ENCODE results near the gene MUC13. TPM values are rescaled to one million over a fixed set of nuclear protein-coding genes. Genes with fewer than 3 reads are reported as not detected.

The MUC13 gene
- total and polyA plus RNA-seq, 2 donors from 2014 or later, result 1.9 to 6.4 TPM

DNA sequence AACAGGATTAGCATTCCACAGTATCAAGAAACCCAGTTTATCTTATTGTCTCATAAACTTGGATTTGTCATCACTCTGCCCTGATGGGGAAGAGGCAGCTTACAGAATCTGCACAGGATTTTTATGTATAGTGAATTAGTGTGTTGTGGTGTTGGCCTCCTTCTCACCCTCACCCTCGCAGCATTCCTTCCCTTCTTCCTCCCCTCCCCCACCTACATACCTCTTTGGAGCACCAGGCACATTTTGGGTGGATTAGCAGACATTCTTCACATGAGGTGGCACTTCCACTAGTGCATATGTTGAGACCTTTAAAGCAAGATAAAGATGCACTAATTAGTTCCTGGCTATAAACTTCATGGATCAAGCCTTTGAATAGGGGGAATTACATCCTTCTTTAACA, 61.3 kb downstream of the MUC13 start:
- Histone ChIP-seq H3K36me3 (ENCODE audit: control insufficient read depth in 2 of 3, insufficient read depth in 3 of 3, low read length in 3 of 3) (peaks cover 0 to 10% (median 2%) of the 10 kb centered on the region in 3 donors), H3K9me3 (ENCODE audit: control insufficient read depth in 2 of 3, insufficient read depth in 1 of 3, low read length in 3 of 3) (no peaks in the 10 kb centered on the region), H3K27me3 (ENCODE audit: control insufficient read depth, insufficient read depth, low read length) (no peaks in the 10 kb centered on the region), H3K9ac (ENCODE audit: low read length in 3 of 3) (no peak overlapping the region), H3K27ac (ENCODE audit: low read depth in 2 of 2, low read length in 2 of 2) (no peak overlapping the region), H3K4me1 (ENCODE audit: control insufficient read depth in 2 of 3, insufficient read depth in 2 of 3, low read depth in 1 of 3, low read length in 3 of 3) (peaks cover 0 to 12% (median 2%) of the 10 kb centered on the region in 3 donors), H3K4me3 (ENCODE audit: low read length in 3 of 3) (no peak overlapping the region)
- intact Hi-C loops (cut with DNase I), result no loop called here
- FAIRE-seq (no peak), DNase-seq (no peak)
- TF ChIP-seq, protein P1, sequence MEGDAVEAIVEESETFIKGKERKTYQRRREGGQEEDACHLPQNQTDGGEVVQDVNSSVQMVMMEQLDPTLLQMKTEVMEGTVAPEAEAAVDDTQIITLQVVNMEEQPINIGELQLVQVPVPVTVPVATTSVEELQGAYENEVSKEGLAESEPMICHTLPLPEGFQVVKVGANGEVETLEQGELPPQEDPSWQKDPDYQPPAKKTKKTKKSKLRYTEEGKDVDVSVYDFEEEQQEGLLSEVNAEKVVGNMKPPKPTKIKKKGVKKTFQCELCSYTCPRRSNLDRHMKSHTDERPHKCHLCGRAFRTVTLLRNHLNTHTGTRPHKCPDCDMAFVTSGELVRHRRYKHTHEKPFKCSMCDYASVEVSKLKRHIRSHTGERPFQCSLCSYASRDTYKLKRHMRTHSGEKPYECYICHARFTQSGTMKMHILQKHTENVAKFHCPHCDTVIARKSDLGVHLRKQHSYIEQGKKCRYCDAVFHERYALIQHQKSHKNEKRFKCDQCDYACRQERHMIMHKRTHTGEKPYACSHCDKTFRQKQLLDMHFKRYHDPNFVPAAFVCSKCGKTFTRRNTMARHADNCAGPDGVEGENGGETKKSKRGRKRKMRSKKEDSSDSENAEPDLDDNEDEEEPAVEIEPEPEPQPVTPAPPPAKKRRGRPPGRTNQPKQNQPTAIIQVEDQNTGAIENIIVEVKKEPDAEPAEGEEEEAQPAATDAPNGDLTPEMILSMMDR (IDR thresholded peaks at IDR 0.05; ENCODE audit: borderline replicate concordance, extremely low read depth, insufficient read depth), result no peak

DNA sequence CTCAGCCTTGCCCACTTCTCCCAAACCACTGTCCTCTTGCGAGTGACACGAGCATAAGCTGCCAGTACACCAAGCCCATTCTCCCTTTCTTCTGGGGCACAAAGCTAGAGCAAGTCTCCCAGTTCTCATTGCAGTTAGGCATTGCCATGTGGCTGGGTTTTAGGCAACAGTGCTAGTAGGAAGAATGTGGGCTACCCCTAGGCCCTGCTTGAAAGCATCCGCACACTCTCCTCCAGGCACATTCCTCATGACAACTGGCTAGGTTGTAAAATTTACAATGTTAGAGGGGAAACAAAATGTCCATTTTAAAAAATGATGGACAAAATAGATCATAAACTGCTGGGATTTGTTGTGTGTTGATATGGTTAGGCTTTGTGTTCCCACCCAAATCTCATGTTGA, 67.0 kb downstream of the MUC13 start:
- FAIRE-seq (no peak), DNase-seq (no peak)
- no peak overlapping the region for H3K27ac ChIP-seq (ENCODE audit: low read depth in 2 of 2, low read length in 2 of 2)

DNA sequence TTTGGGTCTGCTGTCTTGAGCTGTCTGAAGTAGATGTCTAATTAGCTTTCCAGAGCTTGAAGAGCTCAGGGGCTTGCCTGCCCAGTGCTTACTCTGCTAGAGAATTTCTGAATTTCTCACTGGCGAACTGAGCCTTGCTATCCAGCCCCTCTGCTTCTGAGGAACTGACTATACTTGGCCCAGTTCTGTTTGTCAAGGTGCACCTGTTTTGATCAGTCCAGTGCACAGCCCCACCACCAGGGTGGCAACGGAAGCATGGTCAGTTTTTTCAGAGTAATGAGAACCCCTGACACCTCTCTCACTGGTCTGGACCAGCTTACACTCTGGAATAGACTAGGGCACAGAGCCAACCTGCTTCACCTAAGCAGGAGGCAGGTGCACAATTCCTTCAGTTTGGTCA, 72.5 kb downstream of the MUC13 start:
- Histone ChIP-seq H3K27me3 (ENCODE audit: control insufficient read depth, insufficient read depth, low read length) (no peaks in the 10 kb centered on the region), H3K4me1 (ENCODE audit: control insufficient read depth in 2 of 3, insufficient read depth in 2 of 3, low read depth in 1 of 3, low read length in 3 of 3) (peaks cover 0 to 12% (median 11%) of the 10 kb centered on the region in 3 donors), H3K36me3 (ENCODE audit: control insufficient read depth in 2 of 3, insufficient read depth in 3 of 3, low read length in 3 of 3) (peaks cover 0 to 2% (median 0%) of the 10 kb centered on the region in 3 donors), H3K4me3 (ENCODE audit: low read length in 3 of 3) (no peak overlapping the region), H3K27ac (ENCODE audit: low read depth in 2 of 2, low read length in 2 of 2) (peak overlapping the region; percentile 48 to 70), H3K9me3 (ENCODE audit: control insufficient read depth in 2 of 3, insufficient read depth in 1 of 3, low read length in 3 of 3) (no peaks in the 10 kb centered on the region), H3K9ac (ENCODE audit: low read length in 3 of 3) (peak overlapping the region in 1 of 3 donors; percentile 16)
- TF ChIP-seq, protein P1 (IDR thresholded peaks at IDR 0.05; ENCODE audit: borderline replicate concordance, extremely low read depth, insufficient read depth), result peak; percentile 14
- intact Hi-C loops (cut with DNase I), result no loop called here
- DNase-seq (no peak), FAIRE-seq (no peak)

More for the DNA sequence above, 67.0 kb downstream of the MUC13 start:
- TF ChIP-seq, protein P1 (IDR thresholded peaks at IDR 0.05; ENCODE audit: borderline replicate concordance, extremely low read depth, insufficient read depth), result no peak
- Histone ChIP-seq H3K4me1 (ENCODE audit: control insufficient read depth in 2 of 3, insufficient read depth in 2 of 3, low read depth in 1 of 3, low read length in 3 of 3) (no peaks in the 10 kb centered on the region), H3K9me3 (ENCODE audit: control insufficient read depth in 2 of 3, insufficient read depth in 1 of 3, low read length in 3 of 3) (no peaks in the 10 kb centered on the region), H3K27me3 (ENCODE audit: control insufficient read depth, insufficient read depth, low read length) (no peaks in the 10 kb centered on the region), H3K9ac (ENCODE audit: low read length in 3 of 3) (no peak overlapping the region), H3K36me3 (ENCODE audit: control insufficient read depth in 2 of 3, insufficient read depth in 3 of 3, low read length in 3 of 3) (peaks cover 0 to 15% (median 2%) of the 10 kb centered on the region in 3 donors), H3K4me3 (ENCODE audit: low read length in 3 of 3) (no peak overlapping the region)
- intact Hi-C loops (cut with DNase I), result no loop called here

DNA sequence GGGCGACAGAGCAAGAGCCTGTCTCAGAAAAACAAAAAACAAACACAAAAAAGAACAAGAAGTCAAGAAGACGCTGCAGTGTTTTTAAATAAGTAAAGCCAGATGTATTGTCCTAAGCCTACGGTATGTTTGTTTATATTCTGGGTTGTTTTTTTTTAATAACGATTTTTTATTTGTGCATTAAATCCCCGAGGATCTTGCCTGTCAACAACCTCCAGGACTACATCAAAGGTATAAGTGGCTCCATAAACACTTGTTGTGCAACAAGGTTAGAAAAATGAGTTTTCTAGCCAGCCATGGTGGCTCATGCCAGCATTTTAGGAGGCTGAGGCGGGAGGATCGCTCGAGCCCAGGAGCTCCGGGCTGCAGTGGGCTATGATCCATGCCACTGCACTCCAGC, 73.5 kb downstream of the MUC13 start:
- peak overlapping the region; percentile 63 to 70 for H3K27ac ChIP-seq (ENCODE audit: low read depth in 2 of 2, low read length in 2 of 2)
- no peaks in the 10 kb centered on the region for H3K9me3 ChIP-seq (ENCODE audit: control insufficient read depth in 2 of 3, insufficient read depth in 1 of 3, low read length in 3 of 3)
- no peak overlapping the region for H3K4me3 ChIP-seq (ENCODE audit: low read length in 3 of 3)
- TF ChIP-seq, protein P1 (IDR thresholded peaks at IDR 0.05; ENCODE audit: borderline replicate concordance, extremely low read depth, insufficient read depth), result no peak
- no peak for FAIRE-seq
- intact Hi-C loops (cut with DNase I), result no loop called here
- H3K9ac ChIP-seq (ENCODE audit: low read length in 3 of 3), result no peak overlapping the region
- peaks cover 0 to 12% (median 11%) of the 10 kb centered on the region in 3 donors for H3K4me1 ChIP-seq (ENCODE audit: control insufficient read depth in 2 of 3, insufficient read depth in 2 of 3, low read depth in 1 of 3, low read length in 3 of 3)
- peaks cover 0 to under 1% (median 0%) of the 10 kb centered on the region in 3 donors for H3K36me3 ChIP-seq (ENCODE audit: control insufficient read depth in 2 of 3, insufficient read depth in 3 of 3, low read length in 3 of 3)
- no peaks in the 10 kb centered on the region for H3K27me3 ChIP-seq (ENCODE audit: control insufficient read depth, insufficient read depth, low read length)
- no peak for DNase-seq

Measured in kidney (tissue), 14 donors.